HG02623 (cell line): Measurements from ENCODE around the gene CDC37L1.
"Not testable (repeated sequence)": the region's sequence is repeated elsewhere in the genome, so short reads cannot be mapped to it uniquely, and the experiment has no call there.

Experiments
- ATAC-seq: cut with Tn5 transposase; IDR thresholded peaks from one replicate; pipeline ENCODE4 v1.9.1; 2021; ENCODE audit warnings: moderate library complexity; ENCODE audit not compliant: unreplicated experiment

Gene CDC37L1

DNA sequence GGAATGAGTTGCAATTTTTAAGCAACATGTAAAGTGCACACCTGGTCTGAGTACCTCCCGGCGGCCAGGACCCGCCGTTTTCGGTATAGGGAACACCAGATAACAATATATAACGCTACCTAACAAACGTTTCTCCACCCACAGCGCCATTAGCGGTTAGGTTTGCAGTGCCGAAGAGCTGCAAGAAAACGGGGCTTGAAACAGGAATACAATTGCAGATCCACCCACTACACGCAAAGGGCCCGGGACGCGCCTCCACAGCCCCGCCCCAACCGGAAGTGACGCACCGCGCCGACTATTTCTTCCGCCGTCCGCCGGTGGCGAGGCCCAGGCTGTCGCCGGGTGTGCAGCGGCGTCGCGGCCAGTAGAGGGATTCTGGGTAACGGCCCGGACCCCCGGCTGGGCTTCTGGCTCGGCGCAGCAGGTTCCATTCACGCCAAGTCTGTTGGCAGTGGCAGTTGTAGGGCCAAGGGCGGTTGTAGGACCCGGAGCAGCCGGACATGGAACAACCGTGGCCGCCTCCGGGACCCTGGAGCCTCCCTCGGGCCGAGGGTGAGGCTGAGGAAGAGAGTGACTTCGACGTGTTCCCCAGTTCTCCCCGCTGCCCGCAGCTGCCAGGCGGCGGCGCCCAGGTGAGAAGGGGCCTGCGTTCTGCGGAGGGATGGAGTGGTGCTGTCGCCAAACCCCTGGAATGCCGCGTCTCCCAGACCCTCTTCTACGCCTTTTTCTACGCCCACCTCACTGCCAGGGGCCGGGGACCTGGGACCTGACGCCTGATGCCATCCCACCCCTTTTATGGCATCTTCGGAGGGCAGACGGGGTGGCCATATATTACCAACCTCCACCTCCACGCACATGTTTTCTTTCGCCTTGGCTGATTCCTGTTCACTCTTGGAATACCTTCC is at the start of gene CDC37L1:
Gene CDC37L1, plus strand, starts transcription at position 302 of the 905 bp plus-strand sequence. Its CDS starts 199 bp downstream, at position 501.
- ATAC-seq, result peak; percentile 96

DNA sequence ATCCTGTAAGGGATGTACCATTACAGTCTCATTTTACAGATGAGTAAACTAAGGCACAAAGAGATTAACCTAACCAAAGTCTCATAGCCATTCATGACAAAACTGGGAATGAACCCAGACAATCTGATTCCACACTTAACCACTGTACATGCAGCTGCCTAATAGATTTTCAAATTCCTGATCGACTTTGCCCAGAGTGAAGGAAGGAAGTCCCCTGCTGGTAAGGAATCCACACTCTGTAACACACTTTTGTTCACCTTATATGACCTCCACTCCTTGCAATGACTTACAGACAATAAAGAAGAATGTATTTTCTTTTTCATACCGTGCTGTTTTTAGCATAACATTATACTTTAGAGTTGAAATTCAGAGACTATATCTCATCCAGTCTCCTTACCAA is 48.5 kb upstream of the CDC37L1 start:
- ATAC-seq, result no peak

DNA sequence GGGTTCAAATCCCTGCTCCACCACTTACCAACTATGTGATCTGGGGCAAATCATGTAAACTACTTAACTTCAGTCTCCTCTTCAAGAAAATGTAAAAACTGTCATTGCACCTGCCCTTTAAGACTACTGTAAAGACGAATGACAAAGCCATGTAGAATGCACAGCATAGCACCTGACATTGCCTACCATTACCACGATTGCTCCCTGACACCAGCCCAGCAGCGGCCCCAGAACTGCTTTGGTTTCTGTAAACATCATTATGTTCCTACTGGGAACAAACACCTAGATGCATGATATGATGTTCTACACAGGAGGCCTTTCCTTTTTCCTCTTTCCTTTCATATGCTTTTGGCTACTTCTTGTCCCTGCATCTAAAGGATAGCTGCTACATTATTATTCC is 40.4 kb upstream of the CDC37L1 start:
- ATAC-seq, result no peak

DNA sequence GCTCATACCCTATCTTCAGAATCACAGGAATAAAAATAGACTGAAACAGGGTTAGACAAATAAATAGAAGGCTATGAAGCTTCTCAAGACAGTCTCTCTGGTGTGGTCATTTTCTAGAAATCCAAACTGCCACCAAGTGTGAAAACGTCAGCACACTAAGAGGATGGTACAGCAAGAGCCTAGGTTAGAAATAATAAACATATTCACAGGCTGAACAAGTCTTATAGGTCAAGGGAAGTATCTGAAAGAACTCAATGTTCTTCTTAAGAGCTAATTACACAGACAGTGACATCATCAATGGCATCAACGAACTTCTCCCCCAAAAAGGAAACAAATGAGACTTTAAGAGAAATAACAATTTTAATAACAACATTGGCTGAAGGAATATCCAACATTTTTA is 39.9 kb upstream of the CDC37L1 start:
- ATAC-seq, result no peak

DNA sequence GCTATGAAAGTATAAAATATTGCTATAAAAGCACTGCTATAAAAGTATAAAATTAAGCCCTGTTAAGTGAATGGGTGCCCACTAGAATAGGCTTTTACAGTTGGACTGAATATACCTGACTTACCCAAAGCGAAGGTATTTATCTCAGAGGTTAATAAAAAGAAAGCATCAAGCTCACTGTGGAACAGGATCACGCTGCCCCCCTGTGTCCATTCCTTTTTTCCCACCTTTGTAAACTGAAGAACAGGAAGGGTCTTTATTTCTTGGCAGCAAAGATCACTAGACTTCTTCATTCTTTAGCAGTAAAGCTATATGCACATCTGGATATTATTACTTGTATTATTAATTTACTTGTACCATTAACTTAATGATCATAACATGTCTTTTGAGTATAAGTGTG is 39.3 kb upstream of the CDC37L1 start:
- no peak for ATAC-seq

DNA sequence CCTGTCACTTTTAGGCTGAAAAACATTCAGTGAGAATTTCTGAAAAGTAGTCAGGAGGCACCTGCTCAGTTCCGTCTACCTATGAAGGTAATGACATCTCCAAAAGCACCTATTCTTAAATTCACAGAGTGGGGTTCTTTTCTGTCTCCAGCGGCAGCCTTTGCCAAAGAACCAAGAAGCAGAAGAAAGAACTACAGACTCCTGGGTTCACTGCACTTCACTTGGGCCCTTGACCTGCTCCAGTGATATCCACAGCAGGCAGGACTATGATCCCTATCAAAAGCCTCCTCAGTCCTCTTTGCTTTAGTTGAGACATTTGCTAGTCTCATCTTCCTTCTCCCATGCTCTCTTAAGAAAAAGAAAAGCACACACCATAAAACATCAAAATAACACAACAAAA is 37.0 kb upstream of the CDC37L1 start:
- no peak for ATAC-seq

DNA sequence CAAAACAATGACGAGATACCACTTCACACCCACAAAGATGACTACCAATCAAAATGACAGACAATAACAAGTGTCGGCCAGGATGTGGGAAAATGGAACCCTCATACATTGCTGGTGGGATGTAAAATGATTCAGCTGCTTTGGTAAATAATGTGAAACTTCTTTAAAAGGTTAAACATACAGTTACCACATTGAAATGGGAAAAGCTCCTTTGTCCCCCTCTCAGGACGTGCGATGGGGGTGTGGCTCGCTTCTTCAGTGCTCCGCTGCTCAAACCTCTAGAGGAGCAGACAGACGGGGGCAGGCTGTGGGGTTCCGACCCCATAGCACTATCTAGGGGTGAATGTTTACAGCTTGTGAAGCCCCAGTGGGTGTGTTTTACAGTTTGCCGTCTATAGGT is 25.3 kb upstream of the CDC37L1 start:
- no peak for ATAC-seq

DNA sequence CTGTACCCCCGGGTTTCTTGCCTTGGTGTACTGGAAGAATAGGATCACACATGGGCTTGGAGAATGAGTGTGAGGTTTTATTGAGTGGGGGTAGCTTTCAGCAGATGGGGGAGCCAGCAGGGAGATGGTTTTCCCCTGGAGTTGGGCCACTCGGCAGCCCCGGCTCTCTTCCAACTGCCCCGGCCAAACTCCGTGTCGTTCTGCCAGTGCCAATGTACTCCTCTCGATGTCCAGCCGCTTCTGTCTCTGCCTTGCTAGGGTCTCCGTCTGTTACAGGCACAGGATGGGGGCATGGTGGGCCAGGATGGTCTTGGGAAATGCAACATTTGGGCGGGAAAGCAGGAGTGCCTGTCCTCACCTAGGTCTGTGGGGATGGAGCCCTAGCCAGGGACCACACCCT is 24.8 kb upstream of the CDC37L1 start:
- no peak for ATAC-seq

DNA sequence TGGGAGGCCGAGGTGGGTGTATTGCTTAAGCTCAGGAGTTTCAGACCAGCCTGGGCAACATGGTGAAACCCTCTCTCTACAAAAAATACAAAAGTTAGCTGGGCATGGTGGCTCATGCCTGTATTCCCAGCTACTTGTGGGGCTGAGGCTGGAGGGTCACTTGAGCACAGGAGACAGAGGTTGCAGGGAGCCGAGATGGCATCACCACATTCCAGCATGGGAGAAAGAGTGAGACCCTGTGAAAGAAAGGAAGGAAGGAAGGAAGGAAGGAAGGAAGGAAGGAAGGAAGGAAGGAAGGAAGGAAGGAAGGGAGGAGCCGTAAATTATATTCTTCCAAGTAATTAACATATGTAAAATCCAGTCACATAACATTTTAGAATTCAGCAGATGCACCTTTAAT is 23.2 kb upstream of the CDC37L1 start:
- not testable (repeated sequence) for ATAC-seq

DNA sequence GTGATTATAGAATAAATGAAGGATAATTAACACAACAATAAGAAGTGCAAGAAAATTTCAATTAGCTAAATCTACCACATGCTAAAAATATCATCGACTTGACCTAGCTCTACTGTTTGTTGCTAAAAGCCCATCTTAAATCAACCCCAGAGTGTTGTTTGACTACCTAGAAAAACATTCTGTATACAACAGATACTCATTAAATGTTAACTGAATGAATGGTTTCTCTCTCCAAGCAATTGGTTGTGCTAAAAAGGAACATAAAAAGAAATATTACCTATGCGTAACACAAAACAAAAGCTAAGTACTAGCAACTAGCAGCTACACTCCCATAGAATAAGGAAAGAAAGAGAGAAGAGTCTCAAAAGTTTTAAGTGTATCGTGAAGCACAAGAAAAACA is 22.7 kb upstream of the CDC37L1 start:
- ATAC-seq, result no peak

DNA sequence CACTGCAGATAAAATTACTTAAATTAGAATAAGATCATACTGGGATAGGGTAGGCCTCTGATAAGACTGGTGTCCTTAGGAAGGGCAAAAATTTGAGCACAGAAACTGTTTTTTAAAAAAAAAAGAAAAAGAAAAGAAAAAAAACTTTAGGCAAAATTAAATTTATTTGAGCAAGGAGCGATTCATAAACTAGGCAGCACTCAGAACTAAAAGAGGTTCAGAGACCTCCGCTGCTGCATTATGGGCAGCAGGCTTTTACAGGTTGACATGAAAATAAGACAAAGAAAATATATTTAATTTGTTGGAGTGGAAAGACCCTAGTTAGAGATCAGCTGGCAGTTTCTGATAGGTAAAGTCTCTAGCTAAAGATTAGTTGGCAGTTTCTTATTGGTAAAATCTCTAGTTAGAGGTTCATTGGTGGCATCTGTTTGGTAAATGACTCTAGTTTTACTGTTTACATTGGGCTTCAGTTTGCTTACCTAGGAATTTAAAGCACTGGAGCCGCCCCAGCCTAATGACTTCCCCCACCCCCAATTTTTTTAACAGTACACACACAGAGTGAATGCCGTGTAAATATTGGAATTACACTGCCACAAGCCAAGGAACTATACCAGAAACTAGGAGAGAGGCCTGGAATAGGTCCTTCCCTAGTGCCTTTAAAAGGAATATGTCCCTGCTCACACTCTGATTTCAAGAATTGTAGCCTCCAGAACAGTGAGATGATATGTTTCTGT is 21.8 kb upstream of the CDC37L1 start:
- ATAC-seq, result no peak

DNA sequence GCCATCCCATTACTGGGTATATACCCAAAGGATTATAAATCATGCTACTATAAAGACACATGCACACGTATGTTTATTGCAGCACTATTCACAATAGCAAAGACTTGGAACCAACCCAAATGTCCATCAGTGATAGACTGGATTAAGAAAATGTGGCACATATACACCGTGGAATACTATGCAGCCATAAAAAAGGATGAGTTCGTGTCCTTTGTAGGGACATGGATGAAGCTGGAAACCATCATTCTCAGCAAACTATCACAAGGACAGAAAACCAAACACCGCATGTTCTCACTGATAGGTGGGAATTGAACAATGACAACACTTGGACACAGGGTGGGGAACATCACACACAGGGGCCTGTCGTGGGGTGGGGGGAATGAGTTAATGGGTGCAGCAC is 18.7 kb upstream of the CDC37L1 start:
- ATAC-seq, result not testable (repeated sequence)

DNA sequence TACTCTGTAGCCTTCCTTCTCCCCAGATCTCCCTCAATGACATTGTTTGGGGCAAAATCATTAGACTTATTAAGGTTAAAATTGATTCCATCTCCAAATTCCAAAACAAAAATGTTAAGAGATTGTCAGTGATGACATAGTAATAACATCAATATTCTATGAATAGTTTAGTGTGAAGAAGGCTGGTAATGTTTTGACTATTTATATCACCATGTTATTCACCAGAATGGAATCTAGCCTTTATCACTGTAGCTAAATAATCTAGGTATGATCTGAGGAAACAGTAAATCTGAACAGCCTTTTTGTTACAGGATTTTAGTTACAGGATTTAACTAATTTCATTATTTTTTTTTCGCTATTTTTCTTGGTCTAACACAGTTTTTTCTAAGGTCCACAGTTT is 18.2 kb upstream of the CDC37L1 start:
- no peak for ATAC-seq

DNA sequence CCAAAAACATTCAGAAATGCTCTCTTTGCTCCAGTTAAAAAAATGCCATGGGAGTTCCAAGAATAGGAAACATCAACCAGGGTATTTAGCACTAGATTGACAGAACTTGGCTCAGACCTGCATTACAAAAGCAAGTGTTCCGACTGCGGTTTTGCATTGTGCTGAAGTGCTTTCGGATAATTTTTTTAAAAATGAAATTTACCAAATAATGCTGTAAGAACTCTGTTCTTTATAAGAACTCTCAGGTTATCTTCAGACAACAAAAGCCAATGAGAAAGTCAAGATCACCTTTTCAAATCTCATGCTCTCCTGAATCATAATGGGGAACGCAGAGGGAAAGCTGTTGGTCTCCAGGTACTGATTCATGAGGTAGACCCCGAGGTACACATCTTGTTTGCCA is 17.8 kb upstream of the CDC37L1 start:
- ATAC-seq, result no peak

DNA sequence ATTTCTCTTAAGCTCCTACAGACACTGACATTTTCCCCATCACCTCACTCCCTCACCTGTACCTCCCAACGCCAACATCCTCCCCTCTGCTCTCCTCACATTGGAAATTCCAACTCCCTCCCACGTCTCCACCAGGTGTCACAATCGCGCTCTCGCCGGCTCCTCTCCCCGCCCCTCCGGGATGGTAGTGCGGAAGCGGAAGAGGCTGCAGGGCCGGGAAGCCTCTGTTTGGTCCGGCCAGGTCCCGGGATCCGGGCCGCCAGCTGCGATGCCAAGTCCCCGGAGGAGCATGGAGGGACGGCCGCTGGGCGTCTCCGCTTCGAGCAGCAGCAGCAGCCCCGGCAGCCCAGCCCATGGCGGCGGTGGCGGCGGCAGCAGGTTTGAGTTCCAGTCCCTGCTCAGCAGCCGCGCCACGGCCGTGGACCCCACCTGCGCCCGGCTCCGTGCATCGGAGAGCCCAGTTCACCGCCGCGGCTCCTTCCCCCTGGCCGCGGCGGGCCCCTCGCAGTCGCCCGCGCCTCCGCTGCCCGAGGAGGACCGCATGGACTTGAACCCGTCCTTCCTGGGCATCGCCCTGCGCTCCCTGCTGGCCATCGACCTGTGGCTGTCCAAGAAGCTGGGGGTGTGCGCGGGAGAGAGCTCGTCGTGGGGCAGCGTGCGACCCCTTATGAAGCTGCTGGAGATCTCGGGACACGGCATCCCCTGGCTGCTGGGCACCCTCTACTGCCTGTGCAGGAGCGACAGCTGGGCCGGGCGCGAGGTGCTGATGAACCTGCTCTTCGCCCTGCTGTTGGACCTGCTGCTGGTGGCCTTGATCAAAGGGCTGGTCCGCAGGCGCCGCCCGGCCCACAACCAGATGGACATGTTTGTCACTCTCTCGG is 17.0 kb upstream of the CDC37L1 start, which contains the start of gene PLPP6:
Gene PLPP6, plus strand, starts transcription at position 187 of the 881 bp plus-strand sequence. Its CDS starts 82 bp downstream, at position 269.
- peak; percentile 90 for ATAC-seq

DNA sequence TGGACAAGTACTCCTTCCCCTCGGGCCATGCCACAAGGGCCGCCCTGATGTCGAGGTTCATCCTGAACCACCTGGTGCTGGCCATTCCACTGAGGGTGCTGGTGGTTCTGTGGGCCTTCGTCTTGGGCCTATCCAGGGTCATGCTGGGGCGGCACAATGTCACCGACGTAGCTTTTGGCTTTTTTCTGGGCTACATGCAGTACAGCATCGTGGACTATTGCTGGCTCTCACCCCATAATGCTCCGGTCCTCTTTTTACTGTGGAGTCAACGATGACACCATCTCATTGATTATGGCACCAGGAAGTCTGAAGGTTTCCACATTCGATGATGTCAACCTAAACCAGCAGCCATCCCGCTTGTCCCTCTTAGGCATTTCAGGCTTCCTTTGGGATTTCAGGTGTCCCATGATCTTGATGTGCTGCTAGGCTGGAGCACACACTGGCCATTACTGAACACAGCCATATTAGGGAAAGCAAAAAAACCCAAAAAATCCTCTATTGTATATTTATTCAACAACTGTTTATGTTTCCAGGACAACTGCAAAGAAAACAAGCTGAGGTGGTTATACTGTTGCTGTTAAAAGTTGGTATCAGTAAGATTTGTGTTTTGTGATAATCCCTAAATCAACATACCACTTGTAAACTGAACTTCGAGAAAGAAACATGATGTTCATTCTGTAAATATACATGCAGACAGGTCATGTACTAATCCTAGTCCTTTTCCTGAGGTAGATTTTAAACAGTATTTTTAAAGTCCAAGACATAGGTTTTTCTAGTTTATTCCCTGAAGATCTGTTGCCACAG is 16.2 kb upstream of the CDC37L1 start:
- ATAC-seq, result no peak

DNA sequence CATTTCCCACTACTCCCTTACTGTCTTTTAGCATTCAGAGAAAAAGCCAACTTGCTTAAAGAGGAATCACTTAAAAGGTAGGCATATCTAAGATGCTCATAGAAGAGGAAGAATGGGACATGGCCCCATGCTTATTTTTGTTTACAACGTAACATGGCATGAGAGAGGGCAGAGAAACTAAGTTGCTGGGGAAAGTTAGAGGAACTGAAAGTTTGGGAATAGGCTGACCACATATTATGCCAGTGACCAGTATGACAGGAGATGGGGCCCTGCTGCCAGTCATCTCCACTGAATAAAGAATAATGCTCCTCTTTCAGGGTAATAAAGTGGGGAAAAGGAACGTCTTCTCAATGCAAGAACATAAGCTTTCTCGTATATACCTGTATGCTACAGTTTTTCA is 15.4 kb upstream of the CDC37L1 start:
- ATAC-seq, result no peak

DNA sequence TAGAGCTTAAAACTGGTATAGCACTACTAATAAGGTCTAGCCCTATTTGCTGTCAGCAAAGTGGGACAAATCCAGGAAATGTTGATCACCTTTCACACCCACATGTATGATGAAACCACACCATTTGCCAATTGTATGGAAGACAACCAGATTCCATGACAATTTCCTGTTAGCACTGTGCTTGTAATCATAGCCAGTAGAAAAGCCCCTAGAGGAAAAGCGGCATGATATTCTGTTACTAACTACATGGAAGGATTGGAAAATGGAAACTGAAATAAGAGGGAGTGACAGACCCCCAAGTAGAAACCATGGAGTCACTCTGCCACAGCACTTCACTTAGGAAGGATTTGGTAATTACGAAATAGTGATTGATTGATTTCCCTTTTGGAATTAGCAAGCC is 14.0 kb upstream of the CDC37L1 start:
- no peak for ATAC-seq

DNA sequence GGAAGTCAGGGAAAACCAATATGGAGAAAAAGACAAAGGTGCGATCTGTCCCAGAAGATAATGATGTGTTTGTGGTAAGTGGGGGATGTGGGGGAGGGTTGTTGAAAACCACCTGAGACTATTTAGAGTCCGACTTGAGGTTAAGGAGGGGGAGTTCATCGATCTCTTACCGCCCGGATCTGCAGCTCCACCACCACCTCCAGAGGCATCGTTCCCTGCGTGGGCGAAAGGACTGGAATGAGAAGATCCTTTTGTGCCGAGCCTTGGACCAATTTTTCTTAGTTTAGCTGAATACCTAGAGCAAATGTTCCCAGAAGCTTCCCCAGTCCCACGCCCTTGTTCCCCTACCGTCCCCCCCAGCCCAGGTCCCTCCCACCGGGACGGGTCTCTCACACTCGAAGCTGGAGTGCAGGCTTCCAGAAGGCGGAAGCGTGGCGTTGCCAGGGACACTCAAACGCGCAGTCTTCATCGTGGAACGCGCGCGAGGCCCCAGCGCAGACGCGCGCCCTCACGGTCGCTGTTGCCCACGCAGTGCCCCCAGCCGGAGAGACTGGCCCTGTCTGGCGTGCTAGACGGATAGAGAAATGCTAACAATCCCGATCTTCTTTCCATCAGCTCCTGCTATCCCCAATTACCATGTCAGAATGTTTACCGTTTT is 13.2 kb upstream of the CDC37L1 start, which contains the start of gene SPATA6L:
Gene SPATA6L, minus strand, starts transcription at position 439 of the 658 bp plus-strand sequence. Its CDS starts 230 bp downstream, at position 209.
- ATAC-seq, result peak; percentile 29

DNA sequence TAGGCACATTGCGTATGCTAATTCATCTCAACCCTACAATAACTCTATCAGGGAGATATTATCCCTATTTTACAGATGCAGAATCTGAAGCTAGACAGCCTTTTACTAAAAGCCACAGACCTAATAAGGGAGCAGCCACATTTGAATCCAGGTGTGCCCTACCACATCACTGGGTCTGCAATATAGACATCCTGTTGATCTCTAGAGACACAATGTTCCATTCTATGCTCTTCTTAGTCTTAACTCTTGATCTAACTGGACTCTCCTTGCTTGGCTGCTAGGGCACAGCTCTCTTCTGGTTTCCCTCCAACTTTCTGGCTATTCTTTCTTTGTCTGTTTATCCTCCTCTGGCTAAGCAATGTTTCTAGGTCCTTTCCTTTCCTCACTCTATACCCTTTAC is 11.7 kb upstream of the CDC37L1 start:
- no peak for ATAC-seq
